ENCODE measurements around the gene SPEM3. TPM values are rescaled to one million over a fixed set of nuclear protein-coding genes. Genes with fewer than 3 reads are reported as not detected.
A peak's percentile ranks its signal among the peaks of the same experiment; 100 is the strongest.

SPEM3 gene
- polyA plus RNA-seq, 2 of the 4 experiments (the other 2 are of a cell fraction), result not detected

- ChIA-PET CTCF (interaction anchor here (0.8 to 2.1 kb wide), 2 partner anchors 19 to 144 kb away, joined by 3 to 9 read pairs; no protein-coding TSS in a partner anchor), POLR2A (no interaction called here)
- H3K4me2 ChIP-seq, result no peak overlapping the region
- DNase-seq (ENCODE audit: low read depth in 1 of 2, low spot score in 1 of 2) (no peak), ATAC-seq (no peak), FAIRE-seq (no peak)
- no peak overlapping the region for H3K27ac ChIP-seq
- H3K9me3 ChIP-seq, result no peaks in the 10 kb centered on the region
- 0 out of 3 replicates have a peak, but pooled peaks cover 3% of the 10 kb centered on the region for H3K4me1 ChIP-seq
- no peak overlapping the region for H3K4me3 ChIP-seq
- WGBS (ENCODE audit: missing lambda C conversion rate), result 95% methylated on average over 54 of the region's 54 CpGs
- TF ChIP-seq EHMT2 (IDR thresholded peaks at IDR 0.05; ENCODE audit: low read depth), result no peak
- no peak for TF ChIP-seq POLR2A (IDR thresholded peaks at IDR 0.05; ENCODE audit: low read length)
- TF ChIP-seq NR3C1 (IDR thresholded peaks at IDR 0.05), result no peak
- no peak for TF ChIP-seq HOXB5 (CRISPR knock-in tag; IDR thresholded peaks at IDR 0.05)
Measured at GRCh38 chr17:7417056-7417655, 11.5 kb upstream of the SPEM3 start.

- Histone ChIP-seq H3K27ac (no peak overlapping the region), H3K4me3 (no peak overlapping the region), H3K4me2 (no peak overlapping the region), H3K4me1 (0 out of 3 replicates have a peak, but pooled peaks cover under 1% of the 10 kb centered on the region), H3K9me3 (no peaks in the 10 kb centered on the region)
- TF ChIP-seq FOSB (CRISPR knock-in tag; IDR thresholded peaks at IDR 0.05) (no peak), POLR2A (IDR thresholded peaks at IDR 0.05; ENCODE audit: low read length) (no peak), FOSL2 (IDR thresholded peaks at IDR 0.05) (no peak), FOSL2 (CRISPR knock-in tag; IDR thresholded peaks at IDR 0.05) (no peak), EP300 (IDR thresholded peaks at IDR 0.05) (no peak)
- TF ChIP-seq, protein P1, sequence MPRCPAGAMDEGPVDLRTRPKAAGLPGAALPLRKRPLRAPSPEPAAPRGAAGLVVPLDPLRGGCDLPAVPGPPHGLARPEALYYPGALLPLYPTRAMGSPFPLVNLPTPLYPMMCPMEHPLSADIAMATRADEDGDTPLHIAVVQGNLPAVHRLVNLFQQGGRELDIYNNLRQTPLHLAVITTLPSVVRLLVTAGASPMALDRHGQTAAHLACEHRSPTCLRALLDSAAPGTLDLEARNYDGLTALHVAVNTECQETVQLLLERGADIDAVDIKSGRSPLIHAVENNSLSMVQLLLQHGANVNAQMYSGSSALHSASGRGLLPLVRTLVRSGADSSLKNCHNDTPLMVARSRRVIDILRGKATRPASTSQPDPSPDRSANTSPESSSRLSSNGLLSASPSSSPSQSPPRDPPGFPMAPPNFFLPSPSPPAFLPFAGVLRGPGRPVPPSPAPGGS (IDR thresholded peaks at IDR 0.05), result no peak
- TF ChIP-seq, protein P2, sequence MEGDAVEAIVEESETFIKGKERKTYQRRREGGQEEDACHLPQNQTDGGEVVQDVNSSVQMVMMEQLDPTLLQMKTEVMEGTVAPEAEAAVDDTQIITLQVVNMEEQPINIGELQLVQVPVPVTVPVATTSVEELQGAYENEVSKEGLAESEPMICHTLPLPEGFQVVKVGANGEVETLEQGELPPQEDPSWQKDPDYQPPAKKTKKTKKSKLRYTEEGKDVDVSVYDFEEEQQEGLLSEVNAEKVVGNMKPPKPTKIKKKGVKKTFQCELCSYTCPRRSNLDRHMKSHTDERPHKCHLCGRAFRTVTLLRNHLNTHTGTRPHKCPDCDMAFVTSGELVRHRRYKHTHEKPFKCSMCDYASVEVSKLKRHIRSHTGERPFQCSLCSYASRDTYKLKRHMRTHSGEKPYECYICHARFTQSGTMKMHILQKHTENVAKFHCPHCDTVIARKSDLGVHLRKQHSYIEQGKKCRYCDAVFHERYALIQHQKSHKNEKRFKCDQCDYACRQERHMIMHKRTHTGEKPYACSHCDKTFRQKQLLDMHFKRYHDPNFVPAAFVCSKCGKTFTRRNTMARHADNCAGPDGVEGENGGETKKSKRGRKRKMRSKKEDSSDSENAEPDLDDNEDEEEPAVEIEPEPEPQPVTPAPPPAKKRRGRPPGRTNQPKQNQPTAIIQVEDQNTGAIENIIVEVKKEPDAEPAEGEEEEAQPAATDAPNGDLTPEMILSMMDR (IDR thresholded peaks at IDR 0.05), result no peak
- DNase-seq (ENCODE audit: low read depth in 1 of 2, low spot score in 1 of 2) (no peak), FAIRE-seq (no peak), ATAC-seq (no peak)
- ChIA-PET CTCF (interaction anchor here (1.2 to 3.3 kb wide), 4 partner anchors 13 to 63 kb away, joined by 3 to 18 read pairs (median 6); partner anchors contain the start of gene TMEM95), POLR2A (no interaction called here)
- 76% methylated on average over 18 of the region's 18 CpGs for WGBS (ENCODE audit: missing lambda C conversion rate)
Measured at GRCh38 chr17:7418472-7419152, 10.0 kb upstream of the SPEM3 start.

DNA sequence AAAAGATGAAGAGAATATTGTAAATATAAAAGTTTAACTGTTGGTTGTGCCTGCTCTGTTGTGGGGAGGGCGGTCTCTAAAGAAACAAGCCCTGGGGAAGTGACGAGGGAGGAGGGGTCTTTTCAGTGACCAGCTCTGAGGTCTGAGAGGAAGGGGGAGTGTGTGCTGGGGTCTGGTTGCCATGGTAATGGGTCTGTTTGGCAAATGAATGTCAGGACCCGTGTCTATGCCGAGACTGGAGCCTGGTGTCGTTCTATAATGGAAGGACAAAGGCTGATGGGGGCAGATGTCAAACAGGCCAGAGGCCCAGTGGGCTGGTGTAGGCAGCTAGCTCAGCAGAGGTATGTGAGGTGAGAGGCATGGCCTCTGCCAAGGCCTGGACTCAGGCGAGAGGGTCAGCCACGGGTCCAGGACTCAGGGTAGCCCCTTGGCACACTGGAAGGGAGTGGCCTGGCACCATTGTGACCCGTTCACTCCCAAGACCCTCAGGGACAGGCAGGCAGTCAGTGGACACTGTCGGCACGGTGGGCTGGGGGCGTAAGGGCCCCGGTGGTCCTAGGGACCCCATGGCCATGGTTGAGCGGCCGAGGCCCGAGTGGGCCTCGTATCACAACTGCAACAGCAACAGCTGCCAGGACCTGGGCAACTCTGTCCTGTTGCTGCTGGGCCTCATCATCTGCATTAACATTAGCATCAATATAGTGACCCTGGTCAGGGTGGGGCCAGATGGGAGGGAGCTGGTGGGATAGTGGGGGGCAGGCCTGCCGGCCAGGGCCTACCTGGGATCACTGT, 8.6 kb upstream of the SPEM3 start, which contains the start of gene SPEM1:
TSS of gene SPEM1 (plus strand) at position 506 of the 792 bp plus-strand sequence. CDS start at position 567, 61 bp downstream.
- FAIRE-seq (no peak), DNase-seq (ENCODE audit: low read depth in 1 of 2, low spot score in 1 of 2) (no peak), ATAC-seq (0 out of 6 replicates have a peak, but pooled peaks of 1 of the 2 experiments have one; percentile 9)
- WGBS (ENCODE audit: missing lambda C conversion rate), result 70% methylated on average over 15 of the region's 17 CpGs
- ChIA-PET POLR2A (interaction anchor here (0.6 to 1.4 kb wide), 3 partner anchors 10 to 64 kb away, joined by 3 read pairs; partner anchors contain the start of genes FGF11 and POLR2A), CTCF (interaction anchor here (1.2 to 3.3 kb wide), 10 partner anchors 9 to 141 kb away, joined by 3 to 18 read pairs (median 6); partner anchors contain the start of genes SENP3 and TMEM95)
- Histone ChIP-seq H3K4me3 (no peak within 1 kb of the TSS), H3K9me3 (no peaks in the 10 kb centered on the region), H3K4me2 (no peak within 1 kb of the TSS), H3K4me1 (no peaks in the 10 kb centered on the region), H3K27ac (no peak within 1 kb of the TSS)
- TF ChIP-seq HEYL (CRISPR knock-in tag; IDR thresholded peaks at IDR 0.05) (no peak), RAD21 (conservative IDR thresholded peaks at IDR 0.05 in 1 of 2, IDR thresholded peaks at IDR 0.05 in 1 of 2) (no peak), EHF (CRISPR knock-in tag; IDR thresholded peaks at IDR 0.05) (no peak), CHD4 (IDR thresholded peaks at IDR 0.05; ENCODE audit: borderline replicate concordance) (no peak), NPAS2 (CRISPR knock-in tag; IDR thresholded peaks at IDR 0.05; ENCODE audit: borderline replicate concordance) (no peak), TP53 (CRISPR knock-in tag; IDR thresholded peaks at IDR 0.05) (no peak), KDM1A (IDR thresholded peaks at IDR 0.05; ENCODE audit: low read depth) (no peak), HOXB5 (CRISPR knock-in tag; IDR thresholded peaks at IDR 0.05) (no peak), RARB (CRISPR knock-in tag; IDR thresholded peaks at IDR 0.05) (no peak), RCOR1 (IDR thresholded peaks at IDR 0.05; ENCODE audit: low read depth, low read length) (no peak), KDM5A (IDR thresholded peaks at IDR 0.05) (no peak), EHMT2 (IDR thresholded peaks at IDR 0.05; ENCODE audit: low read depth) (no peak)
- TF ChIP-seq, protein P2 (IDR thresholded peaks at IDR 0.05), result no peak
- TF ChIP-seq, protein P3, sequence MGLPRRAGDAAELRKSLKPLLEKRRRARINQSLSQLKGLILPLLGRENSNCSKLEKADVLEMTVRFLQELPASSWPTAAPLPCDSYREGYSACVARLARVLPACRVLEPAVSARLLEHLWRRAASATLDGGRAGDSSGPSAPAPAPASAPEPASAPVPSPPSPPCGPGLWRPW (IDR thresholded peaks at IDR 0.05), result no peak

All from A549 (cell line).